Hypothalamus (tissue), 51 donors: ENCODE data around the gene TMIGD2.
A peak's percentile ranks its signal among the peaks of the same experiment; 100 is the strongest.

Source experiments
- DNase-seq, 51 donors: peaks; one replicate each; lab custom pipeline; 2025; lab: John Stamatoyannopoulos, UW

The TMIGD2 gene

GRCh38 chr19:4302243-4302640, at the start of gene TMIGD2:
Gene TMIGD2, minus strand, starts transcription at chr19:4302389. Its CDS starts 4 bp downstream, at chr19:4302385.
- DNase-seq, result no peak

GRCh38 chr19:4350726-4351125, 48.5 kb upstream of the TMIGD2 start:
- no peak for DNase-seq

DNA sequence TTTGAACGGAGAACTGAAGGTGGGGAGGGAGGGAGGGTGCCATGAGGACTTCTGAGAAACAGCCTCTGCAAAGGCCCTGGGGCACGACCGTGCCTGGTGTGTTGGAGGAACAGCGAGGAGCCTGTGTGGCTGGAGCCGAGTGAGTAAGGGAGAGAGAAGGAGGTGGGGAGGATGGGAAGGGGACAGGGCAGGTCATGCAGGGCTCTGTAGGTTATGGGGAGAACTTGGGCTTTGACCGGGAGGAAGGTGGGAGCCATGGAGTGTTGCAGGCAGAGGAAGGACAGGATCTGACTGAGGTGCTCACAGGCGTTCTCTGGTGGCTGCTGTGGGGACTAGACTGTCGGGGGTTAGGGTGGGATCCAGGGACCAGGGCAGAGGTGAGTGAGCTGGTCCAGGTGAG, 47.9 kb upstream of the TMIGD2 start:
- DNase-seq, result no peak

GRCh38 chr19:4349225-4349624, 47.0 kb upstream of the TMIGD2 start:
- DNase-seq, result peak in 1 of 51 donors; percentile 39

DNA sequence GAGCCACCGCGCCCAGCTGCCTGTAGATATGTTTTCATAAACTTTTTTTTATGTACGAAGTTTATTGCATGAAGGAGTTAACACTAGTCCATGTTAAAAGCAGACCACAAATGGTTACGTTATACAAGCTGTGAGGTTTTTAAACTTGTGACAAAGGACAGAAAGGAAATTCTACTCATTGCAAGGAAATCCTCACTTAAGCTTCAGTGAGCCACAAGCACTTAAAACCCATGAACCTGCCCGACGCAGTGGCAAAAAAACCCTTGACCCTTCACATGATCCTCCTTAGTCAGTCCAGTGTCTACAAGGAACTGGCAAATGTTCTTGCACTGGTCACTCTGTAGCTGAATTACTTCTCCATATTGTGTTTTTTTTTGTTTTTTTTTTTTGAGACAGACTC, 45.3 kb upstream of the TMIGD2 start:
- no peak for DNase-seq

DNA sequence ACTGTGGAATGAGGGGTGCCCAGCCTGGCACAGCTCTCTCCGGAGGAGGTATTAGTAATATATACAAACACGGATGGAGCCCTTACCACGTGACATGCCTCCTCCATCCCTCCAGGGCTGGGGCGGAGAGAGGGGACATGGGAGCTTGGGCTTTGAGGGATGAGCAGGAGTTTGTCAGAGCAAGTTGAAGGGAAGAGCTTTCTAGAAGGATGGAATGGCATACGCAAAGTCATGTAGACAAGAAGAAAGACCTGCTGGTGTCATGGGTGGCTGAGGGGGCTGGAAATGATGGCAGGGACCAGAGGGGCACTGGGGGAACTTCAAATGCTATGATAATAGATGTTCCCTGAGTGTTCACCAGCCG, 43.8 kb upstream of the TMIGD2 start:
- no peak for DNase-seq

GRCh38 chr19:4345342-4346019, 43.3 kb upstream of the TMIGD2 start:
- DNase-seq, result no peak

DNA sequence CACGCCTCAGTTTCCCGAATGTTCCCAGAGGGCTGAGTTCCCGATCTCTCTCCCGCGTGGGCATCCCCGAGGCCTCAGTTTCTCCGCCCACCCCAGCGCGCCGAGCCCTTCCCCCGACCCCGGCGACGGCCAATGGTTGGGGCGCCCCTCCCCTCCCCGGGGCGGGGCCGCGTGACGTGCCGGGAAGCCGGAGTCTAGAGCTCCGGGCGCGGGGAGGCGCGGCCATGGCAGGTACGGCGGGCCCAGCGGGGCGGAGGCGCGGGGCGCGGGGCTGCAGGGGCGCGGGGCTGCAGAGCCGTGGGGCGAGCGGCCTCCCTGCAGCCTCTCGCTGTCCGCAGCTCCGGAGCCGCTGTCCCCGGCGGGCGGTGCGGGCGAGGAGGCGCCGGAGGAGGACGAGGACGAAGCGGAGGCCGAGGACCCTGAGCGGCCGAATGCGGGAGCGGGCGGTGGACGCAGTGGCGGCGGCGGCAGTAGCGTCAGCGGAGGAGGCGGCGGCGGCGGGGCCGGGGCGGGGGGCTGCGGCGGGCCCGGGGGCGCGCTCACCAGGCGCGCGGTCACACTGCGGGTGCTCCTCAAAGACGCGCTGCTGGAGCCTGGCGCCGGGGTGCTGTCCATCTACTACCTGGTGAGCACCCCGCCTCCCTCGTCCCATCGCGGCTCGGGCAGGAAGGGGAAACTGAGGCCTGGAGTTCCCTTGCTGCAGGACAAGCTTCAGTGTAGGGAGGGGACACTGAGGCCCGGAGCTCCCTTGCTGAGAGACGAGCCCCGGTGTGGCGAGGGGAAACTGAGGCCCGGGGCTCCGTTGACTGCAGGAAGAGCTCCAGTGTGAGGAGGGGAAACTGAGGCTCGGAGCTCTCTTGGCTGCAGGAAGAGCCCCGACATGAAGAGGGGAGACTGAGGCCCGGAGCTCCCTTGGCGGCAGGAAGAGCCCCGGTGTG, 41.5 kb upstream of the TMIGD2 start, which contains the start of gene MPND:
MPND (plus strand) TSS at position 193 of the 938 bp plus-strand sequence; CDS start at position 225, 32 bp downstream.
- DNase-seq, result peak in 50 of 51 donors; percentile 80 to 98 (median 91)

DNA sequence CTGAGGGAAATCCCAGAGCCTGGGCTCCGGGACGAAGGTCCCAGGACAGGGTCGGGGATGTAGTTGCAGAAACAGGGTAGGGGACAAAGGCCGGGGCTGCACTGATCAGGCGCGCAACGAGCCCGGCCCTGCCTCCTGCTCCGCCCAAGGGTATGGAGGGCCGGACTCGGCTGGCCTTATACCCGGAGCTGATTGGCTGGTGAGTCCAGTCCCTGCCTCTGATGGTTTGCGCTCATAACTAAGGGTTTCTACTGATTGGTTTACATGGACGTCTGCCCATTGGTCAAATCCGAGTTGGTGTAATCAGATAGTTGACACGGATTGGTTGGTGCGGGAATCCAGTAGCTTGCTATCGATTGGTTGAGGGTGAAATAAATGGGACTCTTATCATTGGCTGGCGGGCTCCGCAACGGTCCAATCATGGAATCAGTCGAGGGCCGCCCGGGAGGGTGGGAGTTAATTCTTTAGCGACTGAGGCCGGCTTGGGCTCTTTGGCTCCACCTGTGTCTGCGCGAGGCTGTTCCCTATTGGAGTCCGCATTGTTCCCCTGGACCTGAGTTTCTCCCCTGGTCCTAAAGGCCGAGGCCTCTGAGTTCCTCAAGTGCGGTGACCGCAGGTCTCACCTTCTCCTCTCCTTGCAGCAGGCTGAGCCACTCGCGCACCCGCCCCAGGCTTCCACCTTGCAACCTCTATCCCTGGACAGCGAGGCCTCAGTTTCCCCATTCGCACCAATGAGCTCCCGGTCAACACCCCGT, 40.6 kb upstream of the TMIGD2 start:
- DNase-seq, result peak; percentile 87 to 100 (median 95)

GRCh38 chr19:4342314-4342614, 40.1 kb upstream of the TMIGD2 start:
- peak in 2 of 51 donors; percentile 56 to 94 for DNase-seq

DNA sequence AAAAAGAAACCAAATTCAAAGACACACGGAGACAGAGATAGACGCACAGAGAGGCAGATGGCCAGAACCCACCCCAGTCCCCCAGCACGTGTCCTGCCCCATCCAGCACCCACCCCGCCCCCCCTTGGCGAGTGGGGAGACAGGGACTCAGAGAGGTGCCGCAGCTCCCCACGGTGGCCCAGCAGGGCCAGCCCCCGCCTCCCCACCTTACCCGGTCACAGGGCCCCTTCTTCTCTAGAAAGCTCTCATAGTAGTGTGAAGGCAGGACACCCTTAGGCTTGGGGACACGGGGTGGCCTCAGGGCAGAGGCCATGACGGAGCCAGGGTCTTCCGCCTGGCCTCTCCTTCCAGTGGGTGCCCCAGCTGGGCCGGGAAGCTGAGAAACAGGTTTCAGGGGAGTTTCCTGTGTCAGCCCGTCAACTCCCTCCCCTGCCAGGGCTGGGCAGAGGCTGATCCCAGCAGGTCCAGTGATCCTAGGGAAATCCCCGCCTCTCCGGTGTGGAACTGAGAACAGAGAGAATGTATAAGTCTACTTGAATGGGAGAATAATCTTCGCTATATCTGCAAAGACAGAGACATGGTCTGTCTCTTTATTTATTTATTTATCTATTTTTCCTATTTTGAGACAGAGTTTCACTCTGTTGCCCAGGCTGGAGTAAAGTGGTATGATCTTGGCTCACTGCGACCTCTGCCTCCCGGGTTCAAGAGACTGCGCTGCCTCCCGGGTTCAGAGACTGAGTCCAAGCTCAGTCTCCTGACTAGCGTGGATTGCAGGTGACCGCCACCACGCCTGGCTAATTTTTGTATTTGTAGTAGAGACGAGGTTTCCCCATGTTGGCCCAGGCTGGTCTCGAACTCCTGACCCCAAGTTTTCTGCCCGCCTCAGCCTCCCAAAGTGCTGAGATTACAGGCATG, 36.5 kb upstream of the TMIGD2 start, which contains the start of gene STAP2:
STAP2 (minus strand) TSS at position 387 of the 915 bp plus-strand sequence; CDS start at position 313, 74 bp downstream.
- no peak for DNase-seq

DNA sequence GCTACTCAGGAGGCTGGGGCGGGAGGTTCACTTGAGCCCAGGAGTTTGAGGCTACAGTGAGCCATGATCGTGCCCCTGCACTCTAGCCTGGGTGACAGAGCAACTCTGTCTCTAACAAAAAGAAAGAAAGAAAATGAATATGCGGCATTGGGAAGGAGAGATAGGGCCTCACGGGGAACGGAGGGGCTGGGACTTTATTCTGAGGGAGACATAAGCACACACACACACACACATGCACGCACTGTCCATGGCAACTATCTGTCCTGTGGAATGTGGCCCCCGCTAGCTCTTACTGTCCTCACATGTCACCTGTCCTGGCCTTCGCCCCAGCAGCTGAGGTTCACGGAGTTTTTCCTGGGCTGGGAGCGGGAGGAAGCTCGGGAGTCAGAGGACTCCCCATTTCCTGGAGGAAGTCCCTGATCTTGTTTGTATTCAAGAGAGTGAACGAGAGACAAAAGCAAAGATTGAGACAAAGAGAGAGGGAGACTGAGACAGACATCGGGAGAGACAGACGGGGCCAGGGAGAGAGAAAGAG, 35.8 kb upstream of the TMIGD2 start:
- DNase-seq, result peak in 1 of 51 donors; percentile 14

DNA sequence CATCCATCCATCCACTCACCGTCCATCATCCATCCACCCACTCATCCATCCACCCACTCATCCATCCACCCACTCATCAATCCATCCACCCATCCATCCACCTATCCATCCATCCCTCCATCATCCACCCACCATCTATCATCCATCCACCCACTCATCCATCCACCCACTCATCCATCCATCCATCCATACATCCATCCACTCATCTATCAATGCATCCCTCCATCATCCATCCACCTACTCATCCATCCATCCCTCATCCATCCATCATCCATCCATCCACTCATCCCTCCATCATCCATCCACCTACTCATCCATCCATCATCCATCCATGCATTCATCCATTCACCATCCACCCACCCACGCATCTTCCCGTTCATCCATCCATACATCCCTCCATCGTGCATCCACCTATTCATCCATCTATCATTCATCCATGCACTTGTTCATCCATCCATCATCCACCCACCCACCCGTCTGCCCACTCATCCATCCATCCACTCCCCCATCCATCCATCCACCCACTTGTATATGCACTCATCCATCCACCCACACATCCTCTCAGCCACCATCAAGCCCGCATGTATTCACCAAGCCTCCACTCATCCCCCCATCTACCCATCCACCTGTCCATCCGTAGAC, 32.9 kb upstream of the TMIGD2 start:
- no peak for DNase-seq

DNA sequence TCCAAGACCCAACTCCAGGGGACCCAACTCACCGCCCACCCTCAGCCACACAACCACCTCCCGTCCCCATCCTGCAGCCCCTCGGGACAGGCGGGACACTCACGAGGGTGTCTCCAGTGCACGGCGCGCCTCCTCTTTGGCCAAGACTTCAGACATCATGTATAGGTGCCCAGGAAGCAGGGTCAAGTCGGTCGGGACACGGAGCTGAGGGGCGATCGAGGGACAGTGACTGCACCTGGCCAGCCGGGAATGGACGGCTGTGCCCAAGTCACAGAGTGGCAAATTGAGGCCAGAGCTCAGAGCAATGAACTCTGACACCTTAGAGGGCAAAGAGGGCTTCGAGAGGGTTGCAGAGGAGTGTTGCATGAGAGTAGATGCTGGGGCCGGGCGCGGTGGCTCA, 27.7 kb upstream of the TMIGD2 start:
- DNase-seq, result no peak

DNA sequence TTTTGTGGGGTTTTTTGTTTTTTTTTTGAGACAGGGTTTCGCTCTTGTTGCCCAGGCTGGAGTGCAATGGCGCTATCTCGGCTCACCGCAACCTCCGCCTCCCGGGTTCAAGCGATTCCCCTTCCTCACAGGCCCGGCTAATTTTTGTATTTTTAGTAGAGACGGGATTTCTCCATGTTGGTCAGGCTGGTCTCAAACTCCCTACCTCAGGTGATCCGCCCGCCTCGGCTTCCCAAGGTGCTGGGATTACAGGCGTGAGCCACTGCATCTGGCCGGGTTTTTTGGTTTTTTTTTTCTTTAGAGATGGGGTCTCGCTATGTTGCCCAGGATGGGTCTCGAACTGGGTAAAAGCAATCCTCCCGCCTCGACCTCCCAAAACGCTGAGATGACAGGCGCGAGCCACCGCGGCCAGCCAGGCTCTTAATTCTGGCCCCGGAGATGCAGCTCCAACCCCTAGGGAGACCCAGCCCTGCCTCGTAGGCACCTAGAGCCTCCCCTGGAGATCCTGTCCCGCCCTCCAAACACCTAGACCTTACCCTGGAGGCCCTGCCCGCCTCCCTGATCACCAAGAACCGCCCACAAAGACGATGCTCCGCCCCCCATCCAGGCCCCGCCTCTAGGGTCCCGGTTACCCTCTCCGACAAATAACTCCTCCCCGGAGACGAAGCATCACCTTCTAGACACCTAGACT, 26.9 kb upstream of the TMIGD2 start:
- DNase-seq, result peak in 1 of 51 donors; percentile 5

DNA sequence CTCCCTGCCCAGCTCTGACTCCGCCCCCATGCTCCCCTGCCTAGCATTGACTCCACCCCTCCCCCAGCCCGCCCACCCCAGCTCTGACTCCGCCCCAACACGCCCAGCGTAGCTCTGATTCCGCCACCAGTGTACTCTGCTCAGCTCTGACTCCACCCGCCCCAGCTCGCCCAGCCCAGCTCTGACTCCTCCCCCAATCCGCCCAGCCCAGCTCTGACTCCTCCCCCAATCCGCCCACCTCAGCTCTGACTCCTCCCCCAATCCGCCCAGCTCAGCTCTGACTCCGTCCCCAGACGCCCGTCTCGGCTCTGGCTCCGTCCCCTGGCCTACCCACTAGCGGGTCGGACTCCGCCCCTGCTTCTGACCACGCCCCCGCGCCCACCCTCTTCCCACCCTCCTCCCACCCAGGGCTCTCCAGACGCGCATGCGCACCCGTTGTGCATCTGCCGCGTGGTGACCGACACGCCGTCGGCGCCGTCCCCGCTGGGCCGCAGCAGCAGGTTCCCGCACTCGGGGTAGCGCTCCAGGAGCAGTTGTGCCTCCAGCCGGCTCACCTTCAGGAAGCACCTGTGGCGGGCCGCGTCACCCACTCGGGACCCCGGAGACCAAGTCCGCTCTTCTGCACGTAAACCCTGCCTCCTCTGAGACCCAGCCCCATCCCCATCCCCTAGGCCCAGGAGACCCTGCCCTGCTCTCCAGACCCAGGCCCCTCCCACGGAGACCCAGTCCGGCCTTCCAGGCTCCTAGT, 26.2 kb upstream of the TMIGD2 start:
- DNase-seq, result peak; percentile 72 to 99 (median 93)

DNA sequence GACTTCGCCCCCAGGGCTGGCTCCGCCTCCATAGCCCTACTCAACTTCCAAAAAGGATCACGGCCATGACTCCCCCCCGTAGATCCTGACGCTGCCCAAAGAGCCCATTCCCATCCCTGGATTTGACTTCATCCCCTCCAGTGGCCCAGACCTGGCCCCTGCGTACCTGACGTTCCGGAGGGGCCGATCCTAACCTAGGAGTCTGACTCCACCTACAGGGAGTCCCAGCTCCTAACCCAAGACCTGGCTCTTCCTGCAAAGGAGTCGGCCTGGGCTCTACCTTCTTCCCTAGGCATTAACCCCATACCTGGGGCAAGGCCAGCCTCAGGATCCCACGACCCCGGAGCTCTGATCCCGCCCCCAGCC, 25.7 kb upstream of the TMIGD2 start:
- DNase-seq, result peak in 1 of 51 donors; percentile 50
